Measurements from ENCODE around the gene STARD3NL. TPM values are rescaled to one million over a fixed set of nuclear protein-coding genes. Genes with fewer than 3 reads are reported as not detected.
"Not testable (repeated sequence)": the region's sequence is repeated elsewhere in the genome, so short reads cannot be mapped to it uniquely, and the experiment has no call there.

The STARD3NL gene
- total RNA-seq, 2 donors from 2014 or later: 22.6 to 30.2 TPM

GRCh38 chr7:38211940-38212339, 33.9 kb downstream of the STARD3NL start:
- intact Hi-C loops (cut with DNase I, micrococcal nuclease): no loop called here
- DNase-seq: no peak
- ATAC-seq: no peak

- peak; percentile 54 for ATAC-seq
- DNase-seq: no peak
- intact Hi-C loops (cut with DNase I, micrococcal nuclease): no loop called here
Observed at GRCh38 chr7:38215115-38215514, 37.1 kb downstream of the STARD3NL start.

- peak; percentile 80 to 82 for DNase-seq
- intact Hi-C loops (cut with DNase I, micrococcal nuclease): no loop called here
Observed at GRCh38 chr7:38215735-38216670, 38.0 kb downstream of the STARD3NL start.

GRCh38 chr7:38217672-38218071, 39.6 kb downstream of the STARD3NL start:
- no peak for ATAC-seq
- no peak for DNase-seq
- intact Hi-C loops (cut with DNase I, micrococcal nuclease): no loop called here

More at GRCh38 chr7:38215735-38216670, 38.0 kb downstream of the STARD3NL start:
- ATAC-seq: peak; percentile 91

- intact Hi-C loops (cut with DNase I, micrococcal nuclease): loop anchor here (5.0 to 10.0 kb wide), 2 partner anchors 106 to 318 kb away; no protein-coding TSS in a partner anchor
- no peak for DNase-seq
- no peak for ATAC-seq
Observed at GRCh38 chr7:38220452-38220851, 42.4 kb downstream of the STARD3NL start.

- ATAC-seq (peak; percentile 85), DNase-seq (no peak)
- intact Hi-C loops (cut with DNase I, micrococcal nuclease): loop anchor here (2.0 to 10.0 kb wide), 3 partner anchors 108 to 320 kb away; no protein-coding TSS in a partner anchor
Observed at GRCh38 chr7:38222481-38223096, 44.5 kb downstream of the STARD3NL start.

- ATAC-seq: no peak
- intact Hi-C loops (cut with DNase I, micrococcal nuclease): loop anchor here (2.0 to 10.0 kb wide), 3 partner anchors 109 to 321 kb away; no protein-coding TSS in a partner anchor
- DNase-seq: no peak
Observed at GRCh38 chr7:38223306-38223705, 45.3 kb downstream of the STARD3NL start.

- intact Hi-C loops (cut with DNase I, micrococcal nuclease): loop anchor here (5.0 to 10.0 kb wide), 2 partner anchors 110 to 322 kb away; no protein-coding TSS in a partner anchor
- no peak for DNase-seq
- ATAC-seq: no peak
Observed at GRCh38 chr7:38224392-38224791, 46.3 kb downstream of the STARD3NL start.

GRCh38 chr7:38229386-38229785, 51.3 kb downstream of the STARD3NL start:
- no peak for DNase-seq
- intact Hi-C loops (cut with DNase I, micrococcal nuclease): loop anchor here in 1 of 2 donors (10.0 kb wide), 1 partner anchor 115 kb away; no protein-coding TSS in a partner anchor
- no peak for ATAC-seq

GRCh38 chr7:38229884-38230642, 52.0 kb downstream of the STARD3NL start:
- intact Hi-C loops (cut with DNase I, micrococcal nuclease): loop anchor here in 1 of 2 donors (10.0 kb wide), 1 partner anchor 115 kb away; no protein-coding TSS in a partner anchor
- ATAC-seq (no peak), DNase-seq (no peak)

GRCh38 chr7:38232502-38233366, 54.7 kb downstream of the STARD3NL start:
- intact Hi-C loops (cut with DNase I, micrococcal nuclease): no loop called here
- no peak for DNase-seq
- ATAC-seq: peak; percentile 26

- intact Hi-C loops (cut with DNase I, micrococcal nuclease); ATAC-seq; DNase-seq: not testable (repeated sequence)
Observed at GRCh38 chr7:38234759-38235158, 56.7 kb downstream of the STARD3NL start.

GRCh38 chr7:38235606-38236005, 57.6 kb downstream of the STARD3NL start:
- intact Hi-C loops (cut with DNase I, micrococcal nuclease): no loop called here
- ATAC-seq (no peak), DNase-seq (no peak)

- intact Hi-C loops (cut with DNase I, micrococcal nuclease); DNase-seq; ATAC-seq: not testable (repeated sequence)
Observed at GRCh38 chr7:38239129-38239528, 61.1 kb downstream of the STARD3NL start.

GRCh38 chr7:38241071-38241470, 63.0 kb downstream of the STARD3NL start:
- ATAC-seq: no peak
- intact Hi-C loops (cut with DNase I, micrococcal nuclease): no loop called here
- no peak for DNase-seq

GRCh38 chr7:38242814-38243213, 64.8 kb downstream of the STARD3NL start:
- DNase-seq: no peak
- intact Hi-C loops (cut with DNase I, micrococcal nuclease): no loop called here
- no peak for ATAC-seq

- ATAC-seq; intact Hi-C loops (cut with DNase I, micrococcal nuclease); DNase-seq: not testable (repeated sequence)
Observed at GRCh38 chr7:38243345-38243744, 65.3 kb downstream of the STARD3NL start.

GRCh38 chr7:38244516-38244915, 66.5 kb downstream of the STARD3NL start:
- ATAC-seq: no peak
- intact Hi-C loops (cut with DNase I, micrococcal nuclease): no loop called here
- DNase-seq: no peak

Measured in left colon (tissue), 2 donors.